ENCODE measurements around the gene FBXO31. TPM values are rescaled to one million over a fixed set of nuclear protein-coding genes. Genes with fewer than 3 reads are reported as not detected.

FBXO31 gene
- total and polyA plus RNA-seq, 2 of the 13 experiments (the other 11 are each of a cell fraction or from before 2014, with no cell fraction given) = 92.4 to 101 TPM

DNA sequence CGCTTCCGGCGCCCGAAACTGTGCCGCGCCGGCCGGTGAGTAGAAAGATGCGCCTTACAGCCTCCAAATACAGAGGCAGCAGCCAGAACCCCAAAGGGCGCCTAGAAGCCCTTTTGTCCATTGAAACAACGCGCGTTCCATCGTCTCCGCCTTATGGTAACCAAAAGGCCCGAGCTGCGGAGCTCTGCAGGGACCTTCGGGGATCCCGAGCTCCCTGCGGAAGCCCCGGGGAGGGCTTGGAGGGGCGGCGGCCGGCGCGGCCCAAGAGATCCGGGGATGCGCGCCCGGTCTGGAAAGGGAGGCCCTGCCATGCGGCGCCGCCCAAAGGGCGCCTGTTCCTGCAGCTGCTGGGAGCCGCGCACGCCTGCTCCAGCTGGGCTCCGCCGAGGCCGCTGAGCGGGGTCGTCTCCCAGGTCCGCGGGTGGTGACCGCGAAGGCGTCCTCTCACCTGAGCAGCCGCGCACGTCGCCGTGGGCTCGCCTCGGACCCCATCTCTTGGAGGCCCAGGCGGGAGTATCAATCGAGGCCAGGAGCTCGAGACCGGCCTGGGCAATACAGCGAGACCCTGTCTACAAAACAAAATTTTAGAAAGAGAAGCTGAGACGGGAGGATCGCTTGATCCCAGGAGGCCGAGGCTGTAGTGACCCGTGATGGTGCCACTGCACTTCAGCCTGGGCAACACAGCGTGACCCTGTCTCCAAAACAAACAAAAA is 742 bp upstream of the FBXO31 start (continued):
- TF ChIP-seq, protein P1, sequence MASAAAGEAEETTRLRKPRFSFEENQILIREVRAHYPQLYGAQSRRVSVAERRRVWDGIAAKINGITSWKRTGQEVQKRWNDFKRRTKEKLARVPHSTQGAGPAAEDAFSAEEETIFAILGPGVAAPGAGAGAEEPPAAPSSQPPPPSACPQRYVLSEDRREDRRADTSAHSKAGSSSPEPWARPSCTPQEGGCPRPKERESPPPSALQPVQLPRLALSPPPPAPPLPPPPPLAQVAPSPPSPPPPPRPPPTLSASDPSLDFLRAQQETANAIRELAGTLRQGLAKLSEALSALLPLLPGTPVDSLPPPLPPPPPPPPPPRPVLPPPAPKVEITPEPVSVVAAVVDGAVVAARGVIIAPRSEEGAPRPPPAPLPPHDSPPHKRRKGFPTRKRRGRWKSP (CRISPR knock-in tag; IDR thresholded peaks at IDR 0.05) = no peak; the same call in none of the 2 replicates
- TF ChIP-seq ZNF546 (CRISPR knock-in tag; conservative IDR thresholded peaks at IDR 0.05) = peak; percentile 92
- peak; percentile 74 for TF ChIP-seq AGO2 (optimal IDR thresholded peaks at IDR 0.05; ENCODE audit: low read depth, low read length)
- 0 out of 2 replicates have a peak, but pooled peaks have one; percentile 50 for TF ChIP-seq TMF1 (CRISPR knock-in tag; IDR thresholded peaks at IDR 0.05; ENCODE audit: low read depth)
- no peak for TF ChIP-seq ZNF296 (CRISPR knock-in tag; conservative IDR thresholded peaks at IDR 0.05)
- TF ChIP-seq, protein P2, sequence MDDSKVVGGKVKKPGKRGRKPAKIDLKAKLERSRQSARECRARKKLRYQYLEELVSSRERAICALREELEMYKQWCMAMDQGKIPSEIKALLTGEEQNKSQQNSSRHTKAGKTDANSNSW (CRISPR knock-in tag; IDR thresholded peaks at IDR 0.05; ENCODE audit: borderline replicate concordance) = peak; percentile 64; the same call in 1 of the 2 replicates
- TF ChIP-seq PAF1 (CRISPR knock-in tag; IDR thresholded peaks at IDR 0.05) = no peak
- no peak for TF ChIP-seq MBD4 (IDR thresholded peaks at IDR 0.05; ENCODE audit: borderline replicate concordance, low read length)
- no peak; the same call in 1 of the 2 replicates for TF ChIP-seq MIER3 (CRISPR knock-in tag; IDR thresholded peaks at IDR 0.05; ENCODE audit: borderline replicate concordance)
- TF ChIP-seq HDAC1 (CRISPR knock-in tag; IDR thresholded peaks at IDR 0.05) = peak; percentile 90
- TF ChIP-seq NFIC (IDR thresholded peaks at IDR 0.05; ENCODE audit: low read length) = 0 out of 2 replicates have a peak, but pooled peaks have one; percentile 38
- TF ChIP-seq ZNF749 (CRISPR knock-in tag; IDR thresholded peaks at IDR 0.05; ENCODE audit: borderline replicate concordance) = no peak; the same call in none of the 2 replicates
- TF ChIP-seq KDM6A (CRISPR knock-in tag; IDR thresholded peaks at IDR 0.05; ENCODE audit: low read depth) = no peak
- no peak; the same call in 1 of the 2 replicates for TF ChIP-seq PHF20 (CRISPR knock-in tag; IDR thresholded peaks at IDR 0.05)
- TF ChIP-seq, protein P3, sequence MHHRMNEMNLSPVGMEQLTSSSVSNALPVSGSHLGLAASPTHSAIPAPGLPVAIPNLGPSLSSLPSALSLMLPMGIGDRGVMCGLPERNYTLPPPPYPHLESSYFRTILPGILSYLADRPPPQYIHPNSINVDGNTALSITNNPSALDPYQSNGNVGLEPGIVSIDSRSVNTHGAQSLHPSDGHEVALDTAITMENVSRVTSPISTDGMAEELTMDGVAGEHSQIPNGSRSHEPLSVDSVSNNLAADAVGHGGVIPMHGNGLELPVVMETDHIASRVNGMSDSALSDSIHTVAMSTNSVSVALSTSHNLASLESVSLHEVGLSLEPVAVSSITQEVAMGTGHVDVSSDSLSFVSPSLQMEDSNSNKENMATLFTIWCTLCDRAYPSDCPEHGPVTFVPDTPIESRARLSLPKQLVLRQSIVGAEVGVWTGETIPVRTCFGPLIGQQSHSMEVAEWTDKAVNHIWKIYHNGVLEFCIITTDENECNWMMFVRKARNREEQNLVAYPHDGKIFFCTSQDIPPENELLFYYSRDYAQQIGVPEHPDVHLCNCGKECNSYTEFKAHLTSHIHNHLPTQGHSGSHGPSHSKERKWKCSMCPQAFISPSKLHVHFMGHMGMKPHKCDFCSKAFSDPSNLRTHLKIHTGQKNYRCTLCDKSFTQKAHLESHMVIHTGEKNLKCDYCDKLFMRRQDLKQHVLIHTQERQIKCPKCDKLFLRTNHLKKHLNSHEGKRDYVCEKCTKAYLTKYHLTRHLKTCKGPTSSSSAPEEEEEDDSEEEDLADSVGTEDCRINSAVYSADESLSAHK (CRISPR knock-in tag; IDR thresholded peaks at IDR 0.05; ENCODE audit: borderline replicate concordance) = no peak; the same call in 1 of the 2 replicates
- no peak; the same call in 1 of the 2 replicates for TF ChIP-seq SIX4 (CRISPR knock-in tag; IDR thresholded peaks at IDR 0.05)
- peak; percentile 50; the same call in 1 of the 2 replicates for TF ChIP-seq ZNF234 (CRISPR knock-in tag; conservative IDR thresholded peaks at IDR 0.05)
- no peak for TF ChIP-seq ZBTB1 (CRISPR knock-in tag; IDR thresholded peaks at IDR 0.05; ENCODE audit: borderline replicate concordance)
- TF ChIP-seq, protein P4, sequence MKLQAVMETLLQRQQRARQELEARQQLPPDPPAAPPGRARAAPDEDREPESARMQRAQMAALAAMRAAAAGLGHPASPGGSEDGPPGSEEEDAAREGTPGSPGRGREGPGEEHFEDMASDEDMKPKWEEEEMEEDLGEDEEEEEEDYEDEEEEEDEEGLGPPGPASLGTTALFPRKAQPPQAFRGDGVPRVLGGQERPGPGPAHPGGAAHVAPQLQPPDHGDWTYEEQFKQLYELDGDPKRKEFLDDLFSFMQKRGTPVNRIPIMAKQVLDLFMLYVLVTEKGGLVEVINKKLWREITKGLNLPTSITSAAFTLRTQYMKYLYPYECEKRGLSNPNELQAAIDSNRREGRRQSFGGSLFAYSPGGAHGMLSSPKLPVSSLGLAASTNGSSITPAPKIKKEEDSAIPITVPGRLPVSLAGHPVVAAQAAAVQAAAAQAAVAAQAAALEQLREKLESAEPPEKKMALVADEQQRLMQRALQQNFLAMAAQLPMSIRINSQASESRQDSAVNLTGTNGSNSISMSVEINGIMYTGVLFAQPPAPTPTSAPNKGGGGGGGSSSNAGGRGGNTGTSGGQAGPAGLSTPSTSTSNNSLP (IDR thresholded peaks at IDR 0.05; ENCODE audit: low read depth, low read length) = no peak; the same call in 1 of the 2 replicates
- TF ChIP-seq NR2F1 (CRISPR knock-in tag; IDR thresholded peaks at IDR 0.05) = peak in 1 of 2 experiments; percentile 44; a peak in 1 of 4 replicates
- no peak for TF ChIP-seq HHEX (CRISPR knock-in tag; IDR thresholded peaks at IDR 0.05)
- TF ChIP-seq ZNF781 (CRISPR knock-in tag; IDR thresholded peaks at IDR 0.05; ENCODE audit: borderline replicate concordance, not compliant biosample characterization) = no peak
- no peak for TF ChIP-seq ZNF674 (CRISPR knock-in tag; IDR thresholded peaks at IDR 0.05; ENCODE audit: low read depth)

Data from HepG2 (cell line).